Measurements from ENCODE around the gene CACNA1A.

Gene CACNA1A

DNA sequence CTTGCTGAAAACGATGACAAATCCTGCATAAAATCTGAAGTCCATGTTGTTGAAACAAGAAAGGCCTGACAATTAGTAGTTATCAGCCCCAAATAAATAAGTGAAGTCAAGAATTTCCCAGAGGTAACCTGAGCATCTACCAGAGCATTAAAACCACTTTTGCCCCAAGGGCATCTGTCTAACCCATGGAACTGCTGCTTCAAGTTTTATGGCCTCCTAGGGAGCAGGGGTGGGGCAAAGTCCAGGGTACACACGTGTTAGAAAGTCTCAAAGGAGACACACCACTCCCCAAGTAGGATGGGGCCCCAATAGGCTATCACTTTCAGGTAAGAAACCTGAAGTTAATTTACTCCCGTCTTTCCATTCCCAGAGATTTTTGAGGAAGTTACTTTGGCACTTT lies 81.1 kb downstream of the CACNA1A start:
- peaks cover 9% of the 10 kb centered on the region for H3K9me3 Mint-ChIP-seq (ENCODE audit: low read depth)
- H3K36me3 Mint-ChIP-seq: peaks cover 7% of the 10 kb centered on the region

GRCh38 chr19:13420780-13421179 lies 85.5 kb downstream of the CACNA1A start:
- Mint-ChIP-seq H3K27ac (no peak overlapping the region), H3K4me1 (ENCODE audit: low read depth) (no peaks in the 10 kb centered on the region), H3K4me3 (no peak overlapping the region), H3K36me3 (peaks cover 7% of the 10 kb centered on the region), H3K9me3 (ENCODE audit: low read depth) (peaks cover 9% of the 10 kb centered on the region), H3K27me3 (no peaks in the 10 kb centered on the region)

More for the DNA sequence above, 81.1 kb downstream of the CACNA1A start:
- no peak overlapping the region for H3K4me3 Mint-ChIP-seq
- no peak overlapping the region for H3K27ac Mint-ChIP-seq
- H3K4me1 Mint-ChIP-seq (ENCODE audit: low read depth): no peaks in the 10 kb centered on the region
- peaks cover 5% of the 10 kb centered on the region for H3K27me3 Mint-ChIP-seq

- H3K27ac Mint-ChIP-seq: no peak overlapping the region
- no peak overlapping the region for H3K4me3 Mint-ChIP-seq
Measured at GRCh38 chr19:13417054-13417453, 89.2 kb downstream of the CACNA1A start.

GRCh38 chr19:13411899-13412298 lies 94.4 kb downstream of the CACNA1A start:
- peaks cover 12% of the 10 kb centered on the region for H3K27me3 Mint-ChIP-seq
- H3K9me3 Mint-ChIP-seq (ENCODE audit: low read depth): no peaks in the 10 kb centered on the region
- H3K36me3 Mint-ChIP-seq: no peaks in the 10 kb centered on the region
- H3K27ac Mint-ChIP-seq: no peak overlapping the region
- no peak overlapping the region for H3K4me3 Mint-ChIP-seq
- no peaks in the 10 kb centered on the region for H3K4me1 Mint-ChIP-seq (ENCODE audit: low read depth)

More at GRCh38 chr19:13417054-13417453, 89.2 kb downstream of the CACNA1A start:
- H3K27me3 Mint-ChIP-seq: peaks cover 3% of the 10 kb centered on the region
- no peaks in the 10 kb centered on the region for H3K4me1 Mint-ChIP-seq (ENCODE audit: low read depth)
- peaks cover 3% of the 10 kb centered on the region for H3K9me3 Mint-ChIP-seq (ENCODE audit: low read depth)
- peaks cover 2% of the 10 kb centered on the region for H3K36me3 Mint-ChIP-seq

DNA sequence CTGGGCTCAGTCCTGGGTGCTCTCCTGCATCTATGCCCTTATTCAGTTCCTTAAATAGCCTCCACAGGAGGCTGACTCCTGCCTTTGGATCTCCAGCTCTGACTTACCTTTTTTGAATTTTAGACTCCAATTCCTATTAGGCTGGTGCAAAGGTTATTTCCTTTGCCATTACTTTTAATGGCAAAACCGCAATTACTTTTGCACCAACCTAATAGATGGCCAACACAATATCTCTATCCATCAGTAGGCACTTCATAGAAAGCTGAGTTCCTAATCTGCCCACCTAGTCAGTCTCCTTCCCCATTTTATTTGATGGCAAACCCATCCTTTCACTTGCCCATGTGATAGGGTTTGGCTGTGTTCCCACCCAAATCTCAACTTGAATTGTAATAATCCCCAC lies 95.3 kb downstream of the CACNA1A start:
- Mint-ChIP-seq H3K27ac (no peak overlapping the region), H3K27me3 (peaks cover 12% of the 10 kb centered on the region), H3K36me3 (no peaks in the 10 kb centered on the region), H3K4me3 (no peak overlapping the region), H3K4me1 (ENCODE audit: low read depth) (no peaks in the 10 kb centered on the region), H3K9me3 (ENCODE audit: low read depth) (no peaks in the 10 kb centered on the region)

DNA sequence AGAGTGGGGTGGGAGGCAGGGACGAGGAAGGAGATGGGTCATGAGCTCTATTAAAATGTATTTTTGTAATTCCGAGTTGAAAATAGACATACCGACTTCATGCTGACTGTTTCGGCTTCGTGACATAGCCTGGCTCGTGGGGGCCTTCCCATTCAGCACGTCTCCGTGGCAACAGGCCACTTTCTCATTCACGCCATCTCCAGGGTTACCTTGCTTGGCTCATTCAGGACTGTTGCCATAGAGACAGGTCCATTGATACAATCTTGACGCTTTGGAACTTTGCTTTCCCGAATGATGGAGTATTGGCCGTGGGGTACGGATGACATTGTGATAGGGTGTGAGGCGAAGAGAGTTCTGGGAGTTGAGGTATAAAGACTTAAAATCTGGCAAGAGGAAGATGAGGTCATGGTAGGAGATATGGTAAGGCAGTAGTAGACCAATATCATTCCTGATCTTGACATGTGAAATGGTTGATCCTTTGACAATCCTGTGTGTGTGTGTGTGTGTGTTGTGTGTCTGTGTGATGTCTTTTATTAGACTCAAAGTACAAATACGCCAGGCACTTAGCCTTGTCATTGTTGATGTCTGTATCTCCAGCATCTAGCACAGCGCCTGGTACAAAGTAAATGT lies 97.3 kb downstream of the CACNA1A start:
- H3K27me3 Mint-ChIP-seq: peaks cover 12% of the 10 kb centered on the region
- H3K27ac Mint-ChIP-seq: no peak overlapping the region
- no peaks in the 10 kb centered on the region for H3K36me3 Mint-ChIP-seq
- no peaks in the 10 kb centered on the region for H3K4me1 Mint-ChIP-seq (ENCODE audit: low read depth)
- no peaks in the 10 kb centered on the region for H3K9me3 Mint-ChIP-seq (ENCODE audit: low read depth)
- no peak overlapping the region for H3K4me3 Mint-ChIP-seq

- no peaks in the 10 kb centered on the region for H3K36me3 Mint-ChIP-seq
- peaks cover 5% of the 10 kb centered on the region for H3K9me3 Mint-ChIP-seq (ENCODE audit: low read depth)
- H3K4me3 Mint-ChIP-seq: no peak overlapping the region
- H3K27ac Mint-ChIP-seq: no peak overlapping the region
- no peaks in the 10 kb centered on the region for H3K4me1 Mint-ChIP-seq (ENCODE audit: low read depth)
- peaks cover 20% of the 10 kb centered on the region for H3K27me3 Mint-ChIP-seq
Measured at GRCh38 chr19:13404236-13404635, 102.0 kb downstream of the CACNA1A start.

GRCh38 chr19:13401388-13401787 lies 104.9 kb downstream of the CACNA1A start:
- Mint-ChIP-seq H3K27ac (no peak overlapping the region), H3K4me3 (no peak overlapping the region), H3K9me3 (ENCODE audit: low read depth) (peaks cover 5% of the 10 kb centered on the region), H3K27me3 (peaks cover 20% of the 10 kb centered on the region), H3K36me3 (no peaks in the 10 kb centered on the region), H3K4me1 (ENCODE audit: low read depth) (no peaks in the 10 kb centered on the region)

GRCh38 chr19:13400296-13400695 lies 106.0 kb downstream of the CACNA1A start:
- no peak overlapping the region for H3K27ac Mint-ChIP-seq
- H3K27me3 Mint-ChIP-seq: peaks cover 25% of the 10 kb centered on the region
- no peak overlapping the region for H3K4me3 Mint-ChIP-seq
- no peaks in the 10 kb centered on the region for H3K36me3 Mint-ChIP-seq
- no peaks in the 10 kb centered on the region for H3K4me1 Mint-ChIP-seq (ENCODE audit: low read depth)
- H3K9me3 Mint-ChIP-seq (ENCODE audit: low read depth): peaks cover 5% of the 10 kb centered on the region

DNA sequence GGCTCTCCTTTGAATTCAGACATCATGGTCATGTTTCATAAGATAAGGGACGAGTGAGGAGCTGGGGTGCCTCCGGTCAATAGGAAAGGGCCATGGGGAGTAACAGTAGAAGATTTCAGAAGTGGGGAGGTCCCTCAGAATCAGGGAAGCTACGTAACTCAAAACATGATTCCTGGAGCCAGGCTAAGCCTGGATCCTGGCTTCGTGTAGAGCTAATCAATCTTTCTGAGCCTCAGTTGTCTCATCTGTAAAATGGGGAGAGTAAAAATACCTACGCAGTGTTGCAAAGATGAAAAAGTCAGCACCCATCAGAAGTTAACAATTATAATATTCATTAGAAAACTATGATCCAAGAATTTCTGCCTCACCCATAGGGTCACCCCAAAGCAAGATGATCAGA lies 106.5 kb downstream of the CACNA1A start:
- Mint-ChIP-seq H3K27ac (no peak overlapping the region), H3K27me3 (peaks cover 25% of the 10 kb centered on the region), H3K4me1 (ENCODE audit: low read depth) (no peaks in the 10 kb centered on the region), H3K9me3 (ENCODE audit: low read depth) (peaks cover 5% of the 10 kb centered on the region), H3K36me3 (no peaks in the 10 kb centered on the region), H3K4me3 (no peak overlapping the region)

GRCh38 chr19:13398780-13399726 lies 107.2 kb downstream of the CACNA1A start:
- no peak overlapping the region for H3K4me3 Mint-ChIP-seq
- peaks cover 5% of the 10 kb centered on the region for H3K9me3 Mint-ChIP-seq (ENCODE audit: low read depth)
- no peaks in the 10 kb centered on the region for H3K36me3 Mint-ChIP-seq
- no peaks in the 10 kb centered on the region for H3K4me1 Mint-ChIP-seq (ENCODE audit: low read depth)
- peaks cover 30% of the 10 kb centered on the region for H3K27me3 Mint-ChIP-seq
- no peak overlapping the region for H3K27ac Mint-ChIP-seq

GRCh38 chr19:13398182-13398581 lies 108.1 kb downstream of the CACNA1A start:
- H3K27ac Mint-ChIP-seq: no peak overlapping the region
- H3K36me3 Mint-ChIP-seq: no peaks in the 10 kb centered on the region
- peaks cover 31% of the 10 kb centered on the region for H3K27me3 Mint-ChIP-seq
- no peak overlapping the region for H3K4me3 Mint-ChIP-seq
- peaks cover 5% of the 10 kb centered on the region for H3K9me3 Mint-ChIP-seq (ENCODE audit: low read depth)
- H3K4me1 Mint-ChIP-seq (ENCODE audit: low read depth): no peaks in the 10 kb centered on the region

DNA sequence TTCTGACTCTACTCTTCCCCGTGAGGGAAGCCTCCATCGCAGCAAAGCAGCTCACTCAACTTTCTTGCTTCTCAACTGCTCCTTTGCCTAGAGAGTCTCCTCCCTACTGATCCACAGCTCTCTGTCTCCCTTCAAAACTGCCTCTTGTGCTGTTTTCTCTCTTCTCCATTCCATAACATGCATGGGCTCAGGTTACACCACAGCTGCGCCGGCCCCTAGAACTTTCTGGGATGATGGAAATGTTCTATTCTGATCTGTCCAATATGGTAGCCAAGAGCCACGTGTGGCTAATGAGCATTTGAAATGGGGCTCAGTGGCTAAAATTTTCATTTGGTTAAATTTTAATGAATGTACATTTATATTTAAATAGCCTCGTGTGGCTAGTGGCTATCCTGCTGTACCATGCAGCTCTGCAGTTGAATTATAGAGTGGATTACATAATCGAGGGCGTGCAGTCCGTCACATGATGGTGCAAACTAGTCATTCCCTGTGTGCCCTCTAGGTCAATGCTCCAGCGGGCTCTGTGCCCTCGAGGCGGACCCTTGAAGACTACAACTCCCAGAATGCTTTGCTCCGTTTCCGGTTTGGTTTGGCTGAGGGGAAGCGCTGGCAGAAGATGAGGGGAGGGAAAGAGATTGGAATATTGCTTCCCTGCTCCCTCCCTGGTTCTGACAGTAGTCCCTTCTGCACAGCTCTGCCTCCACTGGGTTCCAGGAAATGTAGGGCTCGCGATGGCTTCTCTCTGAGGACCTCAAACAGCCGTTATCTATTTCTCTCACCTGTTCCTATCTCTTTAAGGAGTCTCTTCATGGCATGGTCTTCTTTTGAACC lies 109.8 kb downstream of the CACNA1A start:
- no peak overlapping the region for H3K27ac Mint-ChIP-seq
- no peaks in the 10 kb centered on the region for H3K36me3 Mint-ChIP-seq
- H3K4me1 Mint-ChIP-seq (ENCODE audit: low read depth): no peaks in the 10 kb centered on the region
- peaks cover 5% of the 10 kb centered on the region for H3K9me3 Mint-ChIP-seq (ENCODE audit: low read depth)
- peaks cover 30% of the 10 kb centered on the region for H3K27me3 Mint-ChIP-seq
- H3K4me3 Mint-ChIP-seq: no peak overlapping the region

- Mint-ChIP-seq H3K27ac (no peak overlapping the region), H3K27me3 (peaks cover 2% of the 10 kb centered on the region), H3K36me3 (peaks cover 2% of the 10 kb centered on the region), H3K4me1 (ENCODE audit: low read depth) (no peaks in the 10 kb centered on the region), H3K9me3 (ENCODE audit: low read depth) (no peaks in the 10 kb centered on the region), H3K4me3 (no peak overlapping the region)
Measured at GRCh38 chr19:13382633-13382938, 123.7 kb downstream of the CACNA1A start.
